Measurements from ENCODE around the gene DENND2D.

- TF ChIP-seq CTCF (conservative IDR thresholded peaks at IDR 0.05; ENCODE audit: low read depth in 2 of 2) (no peak), EZH2 (IDR thresholded peaks at IDR 0.05; ENCODE audit: low read depth, unreplicated experiment) (no peak), REST (IDR thresholded peaks at IDR 0.05; ENCODE audit: unreplicated experiment) (no peak), ETS1 (IDR thresholded peaks at IDR 0.05) (no peak), EZH2phosphoT487 (IDR thresholded peaks at IDR 0.05; ENCODE audit: unreplicated experiment) (no peak)
Measured at GRCh38 chr1:111199881-111200801, at the start of gene DENND2D.
